ENCODE measurements around the gene NCAN.

DNA sequence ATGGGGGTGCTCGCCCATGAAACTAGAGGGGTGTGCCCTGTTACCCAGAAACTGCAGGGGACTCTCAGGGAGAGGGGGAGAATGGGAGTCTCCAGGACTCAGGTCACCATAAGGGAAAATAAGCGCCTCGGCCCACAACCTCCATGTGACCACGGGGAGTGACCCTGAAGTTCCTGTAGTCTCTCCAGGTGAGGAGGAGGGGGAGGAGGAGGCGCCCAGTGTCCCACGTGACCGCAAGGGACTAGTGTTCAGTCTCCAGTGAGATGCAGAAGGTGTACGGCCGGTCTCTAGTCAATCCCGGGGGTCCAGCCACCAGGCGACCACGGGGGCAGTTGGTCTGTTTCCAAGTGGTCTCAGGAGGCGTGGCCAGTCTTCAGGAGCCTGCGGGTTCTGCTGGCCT is 45.4 kb downstream of the NCAN start:
- TF ChIP-seq, protein P1, sequence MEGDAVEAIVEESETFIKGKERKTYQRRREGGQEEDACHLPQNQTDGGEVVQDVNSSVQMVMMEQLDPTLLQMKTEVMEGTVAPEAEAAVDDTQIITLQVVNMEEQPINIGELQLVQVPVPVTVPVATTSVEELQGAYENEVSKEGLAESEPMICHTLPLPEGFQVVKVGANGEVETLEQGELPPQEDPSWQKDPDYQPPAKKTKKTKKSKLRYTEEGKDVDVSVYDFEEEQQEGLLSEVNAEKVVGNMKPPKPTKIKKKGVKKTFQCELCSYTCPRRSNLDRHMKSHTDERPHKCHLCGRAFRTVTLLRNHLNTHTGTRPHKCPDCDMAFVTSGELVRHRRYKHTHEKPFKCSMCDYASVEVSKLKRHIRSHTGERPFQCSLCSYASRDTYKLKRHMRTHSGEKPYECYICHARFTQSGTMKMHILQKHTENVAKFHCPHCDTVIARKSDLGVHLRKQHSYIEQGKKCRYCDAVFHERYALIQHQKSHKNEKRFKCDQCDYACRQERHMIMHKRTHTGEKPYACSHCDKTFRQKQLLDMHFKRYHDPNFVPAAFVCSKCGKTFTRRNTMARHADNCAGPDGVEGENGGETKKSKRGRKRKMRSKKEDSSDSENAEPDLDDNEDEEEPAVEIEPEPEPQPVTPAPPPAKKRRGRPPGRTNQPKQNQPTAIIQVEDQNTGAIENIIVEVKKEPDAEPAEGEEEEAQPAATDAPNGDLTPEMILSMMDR (IDR thresholded peaks at IDR 0.05; ENCODE audit: insufficient read depth, low read depth, low read length): no peak
- TF ChIP-seq EZH2 (IDR thresholded peaks at IDR 0.05; ENCODE audit: insufficient read depth, low read length): no peak

Data from astrocyte (in vitro differentiated cells and primary cell).